ENCODE results near the gene RPS18. TPM values are rescaled to one million over a fixed set of nuclear protein-coding genes. Genes with fewer than 3 reads are reported as not detected.

Gene RPS18
- total and polyA plus RNA-seq, 2 of the 13 experiments (the other 11 are each of a cell fraction or from before 2014, with no cell fraction given), result 3,896 to 5,806 TPM

DNA sequence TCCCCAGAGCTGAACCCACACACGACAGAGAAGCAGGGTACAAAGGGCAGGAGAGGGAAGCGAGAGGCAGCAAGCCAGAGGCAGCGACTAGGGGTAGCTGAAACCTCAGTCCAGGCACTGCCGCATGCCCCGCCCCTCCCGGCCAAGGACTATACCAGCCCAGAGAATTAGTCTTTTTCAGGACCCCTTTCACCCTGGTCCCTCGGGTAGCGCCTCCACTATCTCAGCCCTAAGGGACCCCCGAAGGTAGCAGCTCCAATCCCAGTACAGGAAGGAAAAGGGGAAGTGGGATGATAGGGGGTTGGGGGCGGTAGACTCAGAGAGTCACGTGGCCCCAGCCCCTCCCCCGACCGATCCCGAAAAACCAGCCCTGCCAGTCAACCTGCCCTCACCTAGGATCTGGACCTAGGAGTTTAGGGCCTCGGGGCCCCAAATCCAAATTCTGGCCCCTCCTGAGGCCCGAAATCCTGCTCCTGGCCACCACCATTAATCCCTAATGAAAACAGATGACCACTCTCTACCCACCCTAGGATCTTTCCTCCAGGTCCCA, 25.6 kb downstream of the RPS18 start (continued):
- TF ChIP-seq ZNF546 (CRISPR knock-in tag; conservative IDR thresholded peaks at IDR 0.05) (no peak), ZFX (CRISPR knock-in tag; IDR thresholded peaks at IDR 0.05; ENCODE audit: low read depth) (0 out of 2 replicates have a peak, but pooled peaks have one; percentile 44), ATRX (CRISPR knock-in tag; IDR thresholded peaks at IDR 0.05; ENCODE audit: borderline replicate concordance) (no peak), ZNF780A (CRISPR knock-in tag; IDR thresholded peaks at IDR 0.05) (no peak), ZNF891 (CRISPR knock-in tag; IDR thresholded peaks at IDR 0.05) (peak; percentile 82; the same call in 1 of the 2 replicates), ZNF160 (CRISPR knock-in tag; IDR thresholded peaks at IDR 0.05) (no peak), NFIB (CRISPR knock-in tag; IDR thresholded peaks at IDR 0.05; ENCODE audit: borderline replicate concordance) (no peak), ZNF251 (CRISPR knock-in tag; IDR thresholded peaks at IDR 0.05) (no peak), BORCS8-MEF2B (CRISPR knock-in tag; IDR thresholded peaks at IDR 0.05) (0 out of 2 replicates have a peak, but pooled peaks have one; percentile 38), HES4 (CRISPR knock-in tag; IDR thresholded peaks at IDR 0.05; ENCODE audit: borderline replicate concordance) (no peak), CBX1 (IDR thresholded peaks at IDR 0.05; ENCODE audit: low read depth) (no peak), ZNF607 (CRISPR knock-in tag; IDR thresholded peaks at IDR 0.05; ENCODE audit: borderline replicate concordance) (no peak), MED8 (CRISPR knock-in tag; IDR thresholded peaks at IDR 0.05; ENCODE audit: insufficient replicate concordance) (no peak), ATF7-NPFF (CRISPR knock-in tag; IDR thresholded peaks at IDR 0.05; ENCODE audit: low read depth) (peak; percentile 46; the same call in 1 of the 2 replicates), YY1 (IDR thresholded peaks at IDR 0.05; ENCODE audit: insufficient read depth, insufficient replicate concordance, low read depth, low read length) (no peak), NR1H2 (CRISPR knock-in tag; IDR thresholded peaks at IDR 0.05; ENCODE audit: borderline replicate concordance, low read depth) (no peak), ONECUT2 (CRISPR knock-in tag; IDR thresholded peaks at IDR 0.05) (no peak), ASH2L (IDR thresholded peaks at IDR 0.05; ENCODE audit: insufficient read length, low read depth, low read length) (peak; percentile 26), ARNTL (CRISPR knock-in tag; IDR thresholded peaks at IDR 0.05) (peak; percentile 66), ZNF343 (CRISPR knock-in tag; IDR thresholded peaks at IDR 0.05) (0 out of 2 replicates have a peak, but pooled peaks have one; percentile 28)
- TF ChIP-seq, protein P1, sequence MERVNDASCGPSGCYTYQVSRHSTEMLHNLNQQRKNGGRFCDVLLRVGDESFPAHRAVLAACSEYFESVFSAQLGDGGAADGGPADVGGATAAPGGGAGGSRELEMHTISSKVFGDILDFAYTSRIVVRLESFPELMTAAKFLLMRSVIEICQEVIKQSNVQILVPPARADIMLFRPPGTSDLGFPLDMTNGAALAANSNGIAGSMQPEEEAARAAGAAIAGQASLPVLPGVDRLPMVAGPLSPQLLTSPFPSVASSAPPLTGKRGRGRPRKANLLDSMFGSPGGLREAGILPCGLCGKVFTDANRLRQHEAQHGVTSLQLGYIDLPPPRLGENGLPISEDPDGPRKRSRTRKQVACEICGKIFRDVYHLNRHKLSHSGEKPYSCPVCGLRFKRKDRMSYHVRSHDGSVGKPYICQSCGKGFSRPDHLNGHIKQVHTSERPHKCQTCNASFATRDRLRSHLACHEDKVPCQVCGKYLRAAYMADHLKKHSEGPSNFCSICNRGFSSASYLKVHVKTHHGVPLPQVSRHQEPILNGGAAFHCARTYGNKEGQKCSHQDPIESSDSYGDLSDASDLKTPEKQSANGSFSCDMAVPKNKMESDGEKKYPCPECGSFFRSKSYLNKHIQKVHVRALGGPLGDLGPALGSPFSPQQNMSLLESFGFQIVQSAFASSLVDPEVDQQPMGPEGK (CRISPR knock-in tag; IDR thresholded peaks at IDR 0.05), result peak; percentile 36; the same call in 1 of the 2 replicates
- TF ChIP-seq, protein P2, sequence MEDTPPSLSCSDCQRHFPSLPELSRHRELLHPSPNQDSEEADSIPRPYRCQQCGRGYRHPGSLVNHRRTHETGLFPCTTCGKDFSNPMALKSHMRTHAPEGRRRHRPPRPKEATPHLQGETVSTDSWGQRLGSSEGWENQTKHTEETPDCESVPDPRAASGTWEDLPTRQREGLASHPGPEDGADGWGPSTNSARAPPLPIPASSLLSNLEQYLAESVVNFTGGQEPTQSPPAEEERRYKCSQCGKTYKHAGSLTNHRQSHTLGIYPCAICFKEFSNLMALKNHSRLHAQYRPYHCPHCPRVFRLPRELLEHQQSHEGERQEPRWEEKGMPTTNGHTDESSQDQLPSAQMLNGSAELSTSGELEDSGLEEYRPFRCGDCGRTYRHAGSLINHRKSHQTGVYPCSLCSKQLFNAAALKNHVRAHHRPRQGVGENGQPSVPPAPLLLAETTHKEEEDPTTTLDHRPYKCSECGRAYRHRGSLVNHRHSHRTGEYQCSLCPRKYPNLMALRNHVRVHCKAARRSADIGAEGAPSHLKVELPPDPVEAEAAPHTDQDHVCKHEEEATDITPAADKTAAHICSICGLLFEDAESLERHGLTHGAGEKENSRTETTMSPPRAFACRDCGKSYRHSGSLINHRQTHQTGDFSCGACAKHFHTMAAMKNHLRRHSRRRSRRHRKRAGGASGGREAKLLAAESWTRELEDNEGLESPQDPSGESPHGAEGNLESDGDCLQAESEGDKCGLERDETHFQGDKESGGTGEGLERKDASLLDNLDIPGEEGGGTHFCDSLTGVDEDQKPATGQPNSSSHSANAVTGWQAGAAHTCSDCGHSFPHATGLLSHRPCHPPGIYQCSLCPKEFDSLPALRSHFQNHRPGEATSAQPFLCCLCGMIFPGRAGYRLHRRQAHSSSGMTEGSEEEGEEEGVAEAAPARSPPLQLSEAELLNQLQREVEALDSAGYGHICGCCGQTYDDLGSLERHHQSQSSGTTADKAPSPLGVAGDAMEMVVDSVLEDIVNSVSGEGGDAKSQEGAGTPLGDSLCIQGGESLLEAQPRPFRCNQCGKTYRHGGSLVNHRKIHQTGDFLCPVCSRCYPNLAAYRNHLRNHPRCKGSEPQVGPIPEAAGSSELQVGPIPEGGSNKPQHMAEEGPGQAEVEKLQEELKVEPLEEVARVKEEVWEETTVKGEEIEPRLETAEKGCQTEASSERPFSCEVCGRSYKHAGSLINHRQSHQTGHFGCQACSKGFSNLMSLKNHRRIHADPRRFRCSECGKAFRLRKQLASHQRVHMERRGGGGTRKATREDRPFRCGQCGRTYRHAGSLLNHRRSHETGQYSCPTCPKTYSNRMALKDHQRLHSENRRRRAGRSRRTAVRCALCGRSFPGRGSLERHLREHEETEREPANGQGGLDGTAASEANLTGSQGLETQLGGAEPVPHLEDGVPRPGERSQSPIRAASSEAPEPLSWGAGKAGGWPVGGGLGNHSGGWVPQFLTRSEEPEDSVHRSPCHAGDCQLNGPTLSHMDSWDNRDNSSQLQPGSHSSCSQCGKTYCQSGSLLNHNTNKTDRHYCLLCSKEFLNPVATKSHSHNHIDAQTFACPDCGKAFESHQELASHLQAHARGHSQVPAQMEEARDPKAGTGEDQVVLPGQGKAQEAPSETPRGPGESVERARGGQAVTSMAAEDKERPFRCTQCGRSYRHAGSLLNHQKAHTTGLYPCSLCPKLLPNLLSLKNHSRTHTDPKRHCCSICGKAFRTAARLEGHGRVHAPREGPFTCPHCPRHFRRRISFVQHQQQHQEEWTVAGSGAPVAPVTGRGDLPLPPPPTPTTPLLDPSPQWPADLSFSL (CRISPR knock-in tag; IDR thresholded peaks at IDR 0.05), result no peak

Measured in HepG2 (cell line).